HCT116 (cell line): ENCODE data around the gene KLHL20. TPM values are rescaled to one million over a fixed set of nuclear protein-coding genes. Genes with fewer than 3 reads are reported as not detected.

ENCODE experiments used
- ATAC-seq: fragments of 200-7000 bp; cut with Tn5 transposase; 2 replicates; pipeline ENCODE4 v1.9.1; 2020; ENCODE audit warnings: mild to moderate bottlenecking, moderate library complexity
- BruUV-seq: library from RNA; stranded (reverse); fragments of 400-500 nt; replicated peaks from 2 replicates; lab custom pipeline; 2021; lab: Mats Ljungman, UMichigan
- CTCF ChIA-PET: fragments of 300-600 bp; sonication (Branson Sonifier 250); formaldehyde crosslinking; loops from one replicate; lab custom pipeline; 2021; ENCODE audit warnings: antibody characterized with exemption; lab: Charles Lee
- POLR2A ChIA-PET: fragments of 300-600, 350-600 bp; sonication (Branson Sonifier 250); formaldehyde crosslinking; loops from one replicate; lab custom pipeline; 2021; ENCODE audit warnings: antibody characterized with exemption; lab: Charles Lee
- RAD21 ChIA-PET, 2 experiments: fragments of 300-600 bp; sonication (Branson Sonifier 250); formaldehyde crosslinking; loops; one replicate each; lab custom pipeline; 2023; ENCODE audit warnings: low total read pairs in 2 of 2; ENCODE audit not compliant: uncharacterized antibody in 2 of 2, unreplicated experiment in 2 of 2, low non-redundant PET in 1 of 2; lab: Charles Lee
- DNase-seq: peaks from one replicate; pipeline ENCODE4 v3.0.0-alpha.2; 2010; ENCODE audit warnings: low read depth, low spot score
- H2AFZ ChIP-seq: fragments of 200-600 bp; shearing (Covaris generic), sonication (generic); 2 replicates; pipeline ENCODE4 v1.6.1; 2017; ENCODE audit warnings: low read depth, mixed run types, mixed read lengths, antibody characterized with exemption, low read length; ENCODE audit not compliant: poor library complexity, severe bottlenecking
- H3K27ac ChIP-seq: 2 replicates; pipeline ENCODE4 v1.5.1; 2012; ENCODE audit warnings: low read depth, low read length
- H3K27me3 ChIP-seq: fragments of 200-600 bp; sonication (generic); 2 replicates; pipeline ENCODE4 v1.6.1; 2016; ENCODE audit warnings: mixed run types, low read length, mixed read lengths; ENCODE audit not compliant: insufficient read depth
- H3K36me3 ChIP-seq, 2 experiments: fragments of 200-500 bp in 1 of 2; fragments of 200-600 bp in 1 of 2; sonication (Bioruptor generic) in 1 of 2; sonication (generic) in 1 of 2; 2 replicates each; pipeline versions ENCODE4 v1.5.1 to v1.6.1; 2014 to 2016; ENCODE audit warnings: low read length in 2 of 2, inconsistent platforms in 1 of 2, mixed read lengths in 1 of 2, mixed run types in 1 of 2; ENCODE audit not compliant: insufficient read depth in 2 of 2, control insufficient read depth in 1 of 2
- H3K4me1 ChIP-seq, 2 experiments: fragments of 200-600 bp in 1 of 2; sonication (generic) in 1 of 2; 2 replicates each; pipeline versions ENCODE4 v1.5.1 to v1.6.1; 2012 to 2017; ENCODE audit warnings: low read length in 2 of 2, inconsistent platforms in 1 of 2, mild to moderate bottlenecking in 1 of 2, mixed read lengths in 1 of 2, mixed run types in 1 of 2, moderate library complexity in 1 of 2; ENCODE audit not compliant: insufficient read depth in 2 of 2, control insufficient read depth in 1 of 2
- H3K4me2 ChIP-seq: fragments of 200-600 bp; sonication (generic); 2 replicates; pipeline ENCODE4 v1.6.1; 2017; ENCODE audit warnings: mixed run types, low read length, mixed read lengths
- H3K4me3 ChIP-seq, 2 experiments: fragments of 200-600 bp in 1 of 2; sonication (generic) in 1 of 2; replicated peaks in 1 of 2; 2 replicates each; pipeline ENCODE4 v1.5.1; 2011 to 2016; ENCODE audit warnings: low read length in 2 of 2, control low read depth in 1 of 2, low read depth in 1 of 2, mild to moderate bottlenecking in 1 of 2, mixed read lengths in 1 of 2, mixed run types in 1 of 2
- H3K79me2 ChIP-seq: fragments of 200-600 bp; sonication (generic); 2 replicates; pipeline ENCODE4 v1.6.1; 2017; ENCODE audit warnings: mild to moderate bottlenecking, mixed run types, low read length, moderate library complexity, mixed read lengths; ENCODE audit not compliant: insufficient read depth
- H3K9ac ChIP-seq: fragments of 200-600 bp; sonication (generic); 2 replicates; pipeline ENCODE4 v1.6.1; 2016; ENCODE audit warnings: low read length, mixed read lengths
- H3K9me2 ChIP-seq: fragments of 200-600 bp; sonication (generic), shearing (Covaris generic); 2 replicates; pipeline ENCODE4 v1.6.1; 2017; ENCODE audit warnings: mixed run types, mild to moderate bottlenecking, moderate library complexity; ENCODE audit not compliant: insufficient read depth
- H3K9me3 ChIP-seq, 2 experiments: fragments of 200-500 bp in 1 of 2; fragments of 200-600 bp in 1 of 2; sonication (Bioruptor generic) in 1 of 2; sonication (generic) in 1 of 2; 2 replicates each; pipeline ENCODE4 v1.6.1; 2014 to 2017; ENCODE audit warnings: low read length in 2 of 2, mixed read lengths in 2 of 2, inconsistent platforms in 1 of 2, low read depth in 1 of 2, mild to moderate bottlenecking in 1 of 2, mixed run types in 1 of 2, moderate library complexity in 1 of 2; ENCODE audit not compliant: control insufficient read depth in 1 of 2, insufficient read depth in 1 of 2
- H4K20me1 ChIP-seq: fragments of 200-600 bp; sonication (generic), shearing (Covaris generic); 2 replicates; pipeline ENCODE4 v1.6.1; 2017; ENCODE audit warnings: mixed run types, mild to moderate bottlenecking, moderate library complexity; ENCODE audit not compliant: insufficient read depth
- CBX3 ChIP-seq: IDR thresholded peaks from 2 replicates; pipeline ENCODE4 v1.6.1; 2012; ENCODE audit warnings: low read depth
- CEBPB ChIP-seq: IDR thresholded peaks from 2 replicates; pipeline ENCODE4 v1.6.1; 2012; ENCODE audit warnings: low read depth
- CTCF ChIP-seq, 3 experiments: fragments of 200-600 bp in 1 of 3; sonication (generic) in 1 of 3; IDR thresholded peaks in 2 of 3; conservative IDR thresholded peaks in 1 of 3; 2 replicates each; pipeline ENCODE4 v1.5.1; 2012 to 2017; ENCODE audit warnings: low read depth in 2 of 3, low read length in 2 of 3, antibody characterized with exemption in 1 of 3, borderline replicate concordance in 1 of 3, control low read depth in 1 of 3, mild to moderate bottlenecking in 1 of 3, mixed read lengths in 1 of 3, mixed run types in 1 of 3, moderate library complexity in 1 of 3; ENCODE audit not compliant: insufficient read depth in 1 of 3
- EGR1 ChIP-seq: IDR thresholded peaks from 2 replicates; pipeline ENCODE4 v1.6.1; 2012; ENCODE audit warnings: low read depth
- ELF1 ChIP-seq: IDR thresholded peaks from 2 replicates; pipeline ENCODE4 v1.6.1; 2012; ENCODE audit warnings: low read depth, borderline replicate concordance
- JUND ChIP-seq: IDR thresholded peaks from 2 replicates; pipeline ENCODE4 v1.6.1; 2012
- MAX ChIP-seq: IDR thresholded peaks from 2 replicates; pipeline ENCODE4 v1.6.1; 2012
- POLR2A ChIP-seq: IDR thresholded peaks from 2 replicates; pipeline ENCODE4 v1.7.0; 2011; ENCODE audit warnings: borderline replicate concordance; ENCODE audit not compliant: insufficient read depth, insufficient read length; ENCODE audit errors: extremely low read depth
- POLR2AphosphoS5 ChIP-seq: IDR thresholded peaks from 2 replicates; pipeline ENCODE4 v1.6.1; 2011; ENCODE audit warnings: mild to moderate bottlenecking, low read depth, low read length, moderate library complexity
- SIN3A ChIP-seq: IDR thresholded peaks from 2 replicates; pipeline ENCODE4 v1.6.1; 2012; ENCODE audit warnings: low read depth
- SP1 ChIP-seq: IDR thresholded peaks from 2 replicates; pipeline ENCODE4 v1.6.1; 2012; ENCODE audit warnings: low read depth
- SRF ChIP-seq: IDR thresholded peaks from 2 replicates; pipeline ENCODE4 v1.6.1; 2012; ENCODE audit warnings: low read depth
- ZFX ChIP-seq: fragments of 450-650 bp; IDR thresholded peaks from 2 replicates; pipeline ENCODE4 v1.6.1; 2017
- ZNF274 ChIP-seq: fragments of 200-500 bp; sonication (Bioruptor generic); IDR thresholded peaks from 2 replicates; pipeline ENCODE4 v1.6.1; 2014; ENCODE audit warnings: mild to moderate bottlenecking, low read depth, low read length, inconsistent platforms
- intact Hi-C: fragments of 100-400 bp; cut with micrococcal nuclease; formaldehyde crosslinking; loops from 2 replicates; pipeline ENCODE4 v1.10.0; 2022
- total RNA-seq: library from RNA; stranded (reverse); gene quantifications from one replicate; pipeline ENCODE4 v1.2.1, GENCODE V29; 2021; ENCODE audit not compliant: unreplicated experiment

Gene KLHL20
- total RNA-seq, 1 experiment from 2014 or later, result 16.2 TPM

GRCh38 chr1:173708787-173709186 is 6.0 kb upstream of the KLHL20 start:
- Histone ChIP-seq H3K27ac (no peak overlapping the region), H2AFZ (no peak overlapping the region), H3K9me3 (no peaks in the 10 kb centered on the region), H3K36me3 (no peaks in the 10 kb centered on the region), H3K9ac (no peak overlapping the region), H4K20me1 (no peaks in the 10 kb centered on the region), H3K4me1 (no peaks in the 10 kb centered on the region), H3K4me2 (no peak overlapping the region), H3K79me2 (no peaks in the 10 kb centered on the region), H3K27me3 (no peaks in the 10 kb centered on the region), H3K9me2 (no peaks in the 10 kb centered on the region), H3K4me3 (no peak overlapping the region)
- BruUV-seq, result no TSS peak
- intact Hi-C loops, result no loop called here
- ATAC-seq (no peak), DNase-seq (no peak)
- ChIA-PET POLR2A (no interaction called here), RAD21 (no interaction called here), CTCF (no interaction called here)
- TF ChIP-seq CEBPB (no peak), CTCF (IDR thresholded peaks at IDR 0.05 in 2 of 3, conservative IDR thresholded peaks at IDR 0.05 in 1 of 3; ENCODE audit: borderline replicate concordance in 1 of 3, insufficient read depth in 1 of 3, low read depth in 2 of 3, low read length in 2 of 3) (no peak), POLR2A (no peak), MAX (no peak), SP1 (no peak), SRF (no peak), EGR1 (no peak), POLR2AphosphoS5 (no peak), ZNF274 (no peak), CBX3 (no peak), JUND (no peak), ELF1 (no peak), SIN3A (no peak), ZFX (no peak)
